GM19099 (cell line): ENCODE results near the gene EPSTI1.
A peak's percentile ranks its signal among the peaks of the same experiment; 100 is the strongest.

Experiments used
- POLR2A ChIP-seq: IDR thresholded peaks from 3 replicates; pipeline ENCODE4 v1.6.1; 2011; ENCODE audit warnings: low read depth; ENCODE audit not compliant: insufficient read length; ENCODE audit errors: extremely low read depth

The EPSTI1 gene

GRCh38 chr13:42991898-42992763, at the start of gene EPSTI1:
Gene EPSTI1 (minus strand): TSS chr13:42992241. CDS start chr13:42992165, 76 bp downstream.
- TF ChIP-seq POLR2A: peak; percentile 86

GRCh38 chr13:43041369-43041921, 49.4 kb upstream of the EPSTI1 start:
- TF ChIP-seq POLR2A: no peak

- no peak for TF ChIP-seq POLR2A
Observed at GRCh38 chr13:43039966-43040365, 47.9 kb upstream of the EPSTI1 start.

GRCh38 chr13:43036351-43037250, 44.6 kb upstream of the EPSTI1 start:
- TF ChIP-seq POLR2A: no peak

GRCh38 chr13:43033038-43033437, 41.0 kb upstream of the EPSTI1 start:
- no peak for TF ChIP-seq POLR2A

GRCh38 chr13:43031881-43032280, 39.8 kb upstream of the EPSTI1 start:
- no peak for TF ChIP-seq POLR2A

- TF ChIP-seq POLR2A: no peak
Observed at GRCh38 chr13:43030548-43030947, 38.5 kb upstream of the EPSTI1 start.

- TF ChIP-seq POLR2A: no peak
Observed at GRCh38 chr13:43026262-43026661, 34.2 kb upstream of the EPSTI1 start.

GRCh38 chr13:43023289-43023963, 31.4 kb upstream of the EPSTI1 start, which contains the start of gene DNAJC15:
Gene DNAJC15 (plus strand): TSS chr13:43023586. CDS start chr13:43023627, 41 bp downstream.
- TF ChIP-seq POLR2A: peak; percentile 88

GRCh38 chr13:43022934-43023288, 30.9 kb upstream of the EPSTI1 start:
- no peak for TF ChIP-seq POLR2A

GRCh38 chr13:43021926-43022670, 30.1 kb upstream of the EPSTI1 start:
- TF ChIP-seq POLR2A: no peak

- no peak for TF ChIP-seq POLR2A
Observed at GRCh38 chr13:43020794-43021193, 28.8 kb upstream of the EPSTI1 start.

- no peak for TF ChIP-seq POLR2A
Observed at GRCh38 chr13:43019811-43020210, 27.8 kb upstream of the EPSTI1 start.

GRCh38 chr13:43016226-43016625, 24.2 kb upstream of the EPSTI1 start:
- TF ChIP-seq POLR2A: no peak
